Measurements from ENCODE around the gene KDSR.

KDSR gene

DNA sequence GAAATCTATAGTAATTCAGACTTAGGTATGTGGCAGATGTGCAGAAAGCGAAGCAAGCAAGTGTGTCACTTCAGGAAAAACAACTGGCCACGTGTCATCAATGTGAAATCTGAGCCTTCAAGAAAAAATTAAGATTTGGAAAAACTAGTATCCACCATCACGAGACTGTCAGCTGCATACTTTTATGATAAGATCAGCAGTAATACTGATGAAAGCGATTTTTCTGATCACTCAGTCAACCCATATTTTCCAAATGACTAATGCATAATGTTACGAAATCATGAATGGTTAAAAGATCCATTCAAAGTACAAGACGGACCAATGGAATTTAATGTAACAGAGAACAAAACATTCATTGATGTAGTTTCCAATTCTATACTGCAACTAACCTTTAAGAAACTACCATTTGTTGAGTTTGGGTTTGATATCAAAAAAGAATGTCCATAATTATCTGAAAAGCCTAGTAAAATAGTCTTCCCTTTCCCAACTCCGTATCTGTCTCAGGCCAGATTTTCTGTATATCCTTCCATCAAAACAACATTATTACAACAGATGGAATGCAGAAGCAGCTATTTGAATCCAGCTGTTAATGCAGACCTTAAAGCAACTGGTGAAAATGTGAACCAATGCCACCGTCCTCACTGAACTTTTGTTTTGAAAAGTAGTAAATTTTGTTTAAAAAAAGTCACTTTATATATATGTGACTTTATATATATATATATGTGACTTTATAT is 30.5 kb downstream of the KDSR start:
- peak; percentile 85 for DNase-seq (ENCODE audit: low read depth)
- TF ChIP-seq, protein P1, sequence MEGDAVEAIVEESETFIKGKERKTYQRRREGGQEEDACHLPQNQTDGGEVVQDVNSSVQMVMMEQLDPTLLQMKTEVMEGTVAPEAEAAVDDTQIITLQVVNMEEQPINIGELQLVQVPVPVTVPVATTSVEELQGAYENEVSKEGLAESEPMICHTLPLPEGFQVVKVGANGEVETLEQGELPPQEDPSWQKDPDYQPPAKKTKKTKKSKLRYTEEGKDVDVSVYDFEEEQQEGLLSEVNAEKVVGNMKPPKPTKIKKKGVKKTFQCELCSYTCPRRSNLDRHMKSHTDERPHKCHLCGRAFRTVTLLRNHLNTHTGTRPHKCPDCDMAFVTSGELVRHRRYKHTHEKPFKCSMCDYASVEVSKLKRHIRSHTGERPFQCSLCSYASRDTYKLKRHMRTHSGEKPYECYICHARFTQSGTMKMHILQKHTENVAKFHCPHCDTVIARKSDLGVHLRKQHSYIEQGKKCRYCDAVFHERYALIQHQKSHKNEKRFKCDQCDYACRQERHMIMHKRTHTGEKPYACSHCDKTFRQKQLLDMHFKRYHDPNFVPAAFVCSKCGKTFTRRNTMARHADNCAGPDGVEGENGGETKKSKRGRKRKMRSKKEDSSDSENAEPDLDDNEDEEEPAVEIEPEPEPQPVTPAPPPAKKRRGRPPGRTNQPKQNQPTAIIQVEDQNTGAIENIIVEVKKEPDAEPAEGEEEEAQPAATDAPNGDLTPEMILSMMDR (conservative IDR thresholded peaks at IDR 0.05; ENCODE audit: low read depth, low read length): no peak
- no peak overlapping the region for H3K4me3 ChIP-seq (ENCODE audit: low read length)

- no peak for DNase-seq (ENCODE audit: low read depth)
- TF ChIP-seq, protein P1 (conservative IDR thresholded peaks at IDR 0.05; ENCODE audit: low read depth, low read length): no peak
- H3K4me3 ChIP-seq (ENCODE audit: low read length): no peak overlapping the region
Observed at GRCh38 chr18:63331105-63331504, 35.9 kb downstream of the KDSR start.

DNA sequence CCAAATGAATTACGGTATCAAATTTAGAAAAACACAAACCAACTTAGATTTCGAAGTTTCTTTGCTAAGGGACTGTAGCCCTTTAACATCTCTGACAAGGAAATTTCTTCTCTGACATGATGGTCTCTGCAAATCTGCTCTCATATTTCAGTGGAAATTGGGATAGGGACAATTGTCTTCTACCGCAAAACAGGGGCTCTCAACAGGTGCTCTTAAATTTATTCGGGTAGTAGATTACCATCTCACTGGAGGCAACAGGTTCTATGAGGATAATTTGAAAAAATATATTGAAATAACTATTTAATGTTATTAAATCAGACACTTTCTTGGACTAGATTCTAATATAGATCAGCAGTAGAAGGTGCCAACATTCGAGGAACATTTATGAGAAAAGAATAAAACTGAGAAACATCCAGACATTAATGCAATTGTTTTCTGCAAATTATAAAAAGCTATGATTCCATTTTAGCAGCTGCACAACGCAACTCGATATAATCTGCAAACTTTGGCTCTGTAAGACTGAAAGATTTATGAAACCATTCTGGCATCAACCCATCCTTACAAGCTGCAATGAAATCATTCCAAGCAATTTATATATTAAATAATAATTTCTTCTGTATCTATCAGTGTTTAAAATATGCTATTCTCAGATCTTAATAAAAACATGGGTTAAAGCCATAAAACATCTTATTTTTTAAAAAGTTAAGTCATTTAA is 37.4 kb downstream of the KDSR start:
- no peak for DNase-seq (ENCODE audit: low read depth)
- TF ChIP-seq, protein P1 (conservative IDR thresholded peaks at IDR 0.05; ENCODE audit: low read depth, low read length): no peak

DNA sequence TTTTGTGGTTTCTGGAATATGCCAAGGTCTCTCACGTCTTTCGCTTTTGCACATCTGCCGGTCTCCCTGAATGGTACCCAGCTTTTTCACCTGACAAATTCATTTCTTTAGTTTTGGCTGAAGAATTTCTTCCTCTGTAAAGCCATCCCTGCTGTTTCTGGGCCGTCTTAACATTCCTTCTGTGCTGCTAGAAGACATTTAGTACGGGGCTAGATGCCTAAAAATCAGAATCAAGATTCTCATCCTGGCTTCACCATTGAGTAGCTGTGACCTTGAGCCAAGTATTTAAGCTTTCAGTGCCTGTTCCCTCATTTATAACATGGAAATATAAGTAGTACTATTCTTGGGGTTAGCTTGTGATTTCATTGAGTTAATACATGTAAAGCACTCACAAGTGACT is 41.0 kb downstream of the KDSR start:
- no peak overlapping the region for H3K4me3 ChIP-seq (ENCODE audit: low read length)
- no peak for DNase-seq (ENCODE audit: low read depth)
- TF ChIP-seq, protein P1 (conservative IDR thresholded peaks at IDR 0.05; ENCODE audit: low read depth, low read length): no peak

More for the DNA sequence above, 37.4 kb downstream of the KDSR start:
- no peak overlapping the region for H3K4me3 ChIP-seq (ENCODE audit: low read length)

- H3K4me3 ChIP-seq (ENCODE audit: low read length): no peak overlapping the region
- no peak for DNase-seq (ENCODE audit: low read depth)
- TF ChIP-seq, protein P1 (conservative IDR thresholded peaks at IDR 0.05; ENCODE audit: low read depth, low read length): no peak
Observed at GRCh38 chr18:63325086-63325686, 41.8 kb downstream of the KDSR start.

GRCh38 chr18:63322908-63323634 is 43.9 kb downstream of the KDSR start:
- no peak overlapping the region for H3K4me3 ChIP-seq (ENCODE audit: low read length)
- TF ChIP-seq, protein P1 (conservative IDR thresholded peaks at IDR 0.05; ENCODE audit: low read depth, low read length): peak; percentile 77
- no peak for DNase-seq (ENCODE audit: low read depth)

Data from retinal pigment epithelial cell (primary cell).